WTC11 (cell line): Measurements from ENCODE around the gene PISD.

Experiments
- AFF4 ChIP-seq: sonication (generic); formaldehyde crosslinking; IDR thresholded peaks from 2 replicates; pipeline ENCODE4 v1.8.1; 2023; ENCODE audit warnings: mild to moderate bottlenecking, missing genetic modification reagents, borderline replicate concordance
- ARID4B ChIP-seq: sonication (generic); formaldehyde crosslinking; IDR thresholded peaks from 2 replicates; pipeline ENCODE4 v1.8.0; 2023; ENCODE audit warnings: missing genetic modification reagents, mild to moderate bottlenecking, borderline replicate concordance
- CTCF ChIP-seq: fragments of 200-600 bp; IDR thresholded peaks from 2 replicates; pipeline ENCODE4 v1.8.0; 2022; ENCODE audit warnings: antibody characterized with exemption
- GRHL2 ChIP-seq: fragments of 250-450 bp; sonication (Bioruptor Pico); IDR thresholded peaks from 2 replicates; pipeline ENCODE4 v1.8.0; 2022; ENCODE audit warnings: mild to moderate bottlenecking, moderate library complexity; ENCODE audit not compliant: insufficient replicate concordance, severe bottlenecking
- JUN ChIP-seq: sonication (generic); formaldehyde crosslinking; IDR thresholded peaks from 2 replicates; pipeline ENCODE4 v1.8.0; 2023; ENCODE audit warnings: mild to moderate bottlenecking, missing genetic modification reagents
- KAT7 ChIP-seq: sonication (generic); formaldehyde crosslinking; IDR thresholded peaks from 2 replicates; pipeline ENCODE4 v1.8.1; 2023; ENCODE audit warnings: missing genetic modification reagents, mild to moderate bottlenecking, borderline replicate concordance
- NFYB ChIP-seq: sonication (generic); formaldehyde crosslinking; conservative IDR thresholded peaks from 2 replicates; pipeline ENCODE4 v1.8.0; 2022; ENCODE audit warnings: low read depth, missing genetic modification reagents
- NR2C2 ChIP-seq: sonication (generic); formaldehyde crosslinking; IDR thresholded peaks from 2 replicates; pipeline ENCODE4 v1.8.0; 2022; ENCODE audit warnings: mild to moderate bottlenecking, missing genetic modification reagents
- PRDM15 ChIP-seq: sonication (generic); formaldehyde crosslinking; IDR thresholded peaks from 2 replicates; pipeline ENCODE4 v1.8.0; 2022; ENCODE audit warnings: missing genetic modification reagents
- STAT6 ChIP-seq: sonication (generic); formaldehyde crosslinking; conservative IDR thresholded peaks from 2 replicates; pipeline ENCODE4 v1.8.1; 2023; ENCODE audit warnings: mild to moderate bottlenecking, low read depth, missing genetic modification reagents, moderate library complexity
- ZBTB43 ChIP-seq: sonication (generic); formaldehyde crosslinking; IDR thresholded peaks from 2 replicates; pipeline ENCODE4 v1.8.1; 2023; ENCODE audit warnings: mild to moderate bottlenecking, missing genetic modification reagents

GRCh38 chr22:31618057-31618456, 44.0 kb downstream of the PISD start:
- no peak for TF ChIP-seq CTCF
- TF ChIP-seq NR2C2 = no peak
- no peak for TF ChIP-seq ZBTB43 (CRISPR knock-in tag)
- TF ChIP-seq PRDM15 (CRISPR knock-in tag) = no peak
- TF ChIP-seq GRHL2 (CRISPR knock-in tag) = no peak
- no peak for TF ChIP-seq AFF4
- TF ChIP-seq NFYB (CRISPR knock-in tag) = no peak
- no peak for TF ChIP-seq ARID4B (CRISPR knock-in tag)
- TF ChIP-seq STAT6 (CRISPR knock-in tag) = no peak
- no peak for TF ChIP-seq JUN (CRISPR knock-in tag)
- TF ChIP-seq KAT7 (CRISPR knock-in tag) = no peak
